IPS-11a (cell line): ENCODE data around the gene TMEM263.
"Not testable (repeated sequence)": the region's sequence is repeated elsewhere in the genome, so short reads cannot be mapped to it uniquely, and the experiment has no call there.

Source experiments
- H3K4me3 ChIP-seq: one replicate; pipeline ENCODE4 v1.5.1; 2013; ENCODE audit warnings: low read depth, low read length, control low read depth

TMEM263 gene

GRCh38 chr12:106955377-106956047 lies at the start of gene TMEM263:
Gene TMEM263, plus strand, starts transcription at chr12:106955907. Its CDS starts 11,210 bp downstream, at chr12:106967117.
- peak within 1 kb of the TSS; percentile 86 for H3K4me3 ChIP-seq

GRCh38 chr12:106906715-106907114 lies 49.0 kb upstream of the TMEM263 start:
- H3K4me3 ChIP-seq = no peak overlapping the region

- no peak overlapping the region for H3K4me3 ChIP-seq
Observed at GRCh38 chr12:106907411-106907810, 48.3 kb upstream of the TMEM263 start.

DNA sequence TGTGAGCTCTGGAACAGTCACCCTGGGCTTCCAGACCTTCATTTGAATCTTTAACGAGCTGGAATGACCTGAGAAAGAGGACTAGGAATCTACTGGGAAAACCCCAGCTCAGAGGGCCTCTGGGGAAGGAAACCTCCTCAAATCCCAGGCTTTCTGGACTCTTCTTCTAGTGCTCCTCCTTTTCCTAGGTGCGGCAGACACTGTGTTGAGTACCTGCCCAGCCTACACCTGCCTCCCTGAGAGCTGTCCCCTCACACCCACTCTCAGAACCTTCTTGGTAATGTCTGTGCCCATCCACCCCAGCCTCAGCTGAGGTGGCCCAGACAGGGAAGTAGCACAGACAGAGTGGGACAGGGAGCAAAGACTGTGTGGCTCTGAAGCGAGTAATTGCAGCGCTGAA lies 47.9 kb upstream of the TMEM263 start:
- H3K4me3 ChIP-seq = no peak overlapping the region

GRCh38 chr12:106908561-106908960 lies 47.1 kb upstream of the TMEM263 start:
- no peak overlapping the region for H3K4me3 ChIP-seq

GRCh38 chr12:106910202-106910601 lies 45.5 kb upstream of the TMEM263 start:
- no peak overlapping the region for H3K4me3 ChIP-seq

DNA sequence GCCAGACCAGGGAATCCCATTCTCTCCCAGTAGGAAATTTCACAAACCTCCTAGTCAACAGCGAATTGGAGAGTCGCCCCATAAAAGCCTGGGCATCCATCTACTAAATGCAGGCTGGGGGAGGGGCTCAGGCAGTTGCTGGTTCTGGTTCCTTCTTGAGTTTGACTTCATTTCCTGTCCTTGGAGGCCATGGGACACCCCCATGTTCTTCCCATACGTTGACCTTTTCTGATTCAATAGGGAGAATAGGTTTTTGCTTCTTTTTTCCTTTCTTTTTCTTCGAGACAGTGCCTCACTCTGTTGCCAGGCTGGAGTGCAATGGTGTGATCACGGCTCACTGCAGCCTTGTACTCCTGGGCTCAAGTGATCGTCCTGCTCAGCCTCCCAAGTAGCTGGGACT lies 44.1 kb upstream of the TMEM263 start:
- no peak overlapping the region for H3K4me3 ChIP-seq

GRCh38 chr12:106913456-106913855 lies 42.3 kb upstream of the TMEM263 start:
- H3K4me3 ChIP-seq = no peak overlapping the region

- no peak overlapping the region for H3K4me3 ChIP-seq
Observed at GRCh38 chr12:106914796-106915634, 40.7 kb upstream of the TMEM263 start.

DNA sequence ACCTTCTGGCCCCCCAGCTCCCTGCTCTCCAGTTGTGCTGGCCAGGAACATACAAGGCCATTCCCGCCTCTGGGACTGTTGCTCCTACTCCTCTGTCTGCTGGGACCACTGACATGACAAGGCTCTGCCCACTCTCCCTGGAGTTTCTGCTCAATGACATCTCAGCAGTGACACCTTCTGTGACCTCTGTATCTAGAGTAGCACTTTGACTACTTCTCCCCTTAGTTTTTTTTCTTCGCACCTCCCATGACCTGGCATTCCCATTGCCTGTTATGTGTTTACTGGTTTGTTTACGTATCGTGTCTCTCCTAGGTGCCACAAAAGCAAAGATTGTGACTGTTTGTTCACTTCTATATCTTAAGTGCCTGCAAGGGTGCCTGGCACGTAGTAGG lies 40.1 kb upstream of the TMEM263 start:
- no peak overlapping the region for H3K4me3 ChIP-seq

DNA sequence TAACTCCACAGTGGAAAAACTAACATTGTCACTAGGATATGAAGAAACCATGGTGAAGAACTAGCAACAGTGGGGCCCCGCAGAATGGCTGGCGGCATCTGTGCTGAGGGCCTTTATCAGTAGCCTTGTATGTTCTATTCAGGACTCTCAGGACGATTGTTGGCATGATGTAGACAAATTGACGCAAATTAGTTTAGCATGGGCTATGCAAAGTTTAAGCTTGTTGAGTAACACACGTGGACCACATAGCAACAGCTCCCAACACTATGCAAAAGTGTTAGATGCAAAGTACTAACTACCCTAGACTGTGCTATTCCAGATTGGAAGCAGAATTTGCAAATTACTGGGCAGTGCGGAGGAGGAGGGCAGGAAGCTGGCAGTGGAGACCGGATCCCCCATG lies 38.2 kb upstream of the TMEM263 start:
- no peak overlapping the region for H3K4me3 ChIP-seq

- no peak overlapping the region for H3K4me3 ChIP-seq
Observed at GRCh38 chr12:106918746-106919145, 37.0 kb upstream of the TMEM263 start.

DNA sequence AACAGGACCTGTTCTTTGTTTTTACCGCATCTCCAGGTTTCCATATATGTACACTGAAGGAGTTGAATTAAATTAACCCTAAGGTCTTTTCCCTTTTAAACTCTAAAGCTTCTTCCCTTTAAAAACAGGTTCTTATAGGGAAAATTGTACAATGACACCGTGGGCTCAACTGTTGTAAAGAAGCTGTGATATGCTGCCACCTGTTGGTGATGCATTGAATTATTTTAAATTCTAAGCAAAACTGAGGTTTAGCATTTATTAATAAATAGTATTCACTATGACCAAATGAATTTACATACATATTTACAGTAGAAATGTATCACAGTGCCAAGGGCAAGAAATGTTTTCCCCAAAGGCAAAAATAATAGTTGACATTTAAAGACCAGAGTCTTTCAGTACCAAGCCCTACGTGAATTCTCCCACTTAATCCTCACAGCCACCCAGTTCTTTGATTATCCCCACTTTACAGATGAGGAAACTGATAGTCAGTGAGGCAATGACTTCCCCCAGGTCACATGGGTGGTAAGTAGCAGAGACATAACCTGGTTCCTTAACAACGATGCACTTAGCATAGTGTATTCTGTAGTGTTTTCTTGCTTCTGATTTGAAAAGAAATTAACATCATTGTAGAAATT lies 35.7 kb upstream of the TMEM263 start:
- H3K4me3 ChIP-seq = no peak overlapping the region

DNA sequence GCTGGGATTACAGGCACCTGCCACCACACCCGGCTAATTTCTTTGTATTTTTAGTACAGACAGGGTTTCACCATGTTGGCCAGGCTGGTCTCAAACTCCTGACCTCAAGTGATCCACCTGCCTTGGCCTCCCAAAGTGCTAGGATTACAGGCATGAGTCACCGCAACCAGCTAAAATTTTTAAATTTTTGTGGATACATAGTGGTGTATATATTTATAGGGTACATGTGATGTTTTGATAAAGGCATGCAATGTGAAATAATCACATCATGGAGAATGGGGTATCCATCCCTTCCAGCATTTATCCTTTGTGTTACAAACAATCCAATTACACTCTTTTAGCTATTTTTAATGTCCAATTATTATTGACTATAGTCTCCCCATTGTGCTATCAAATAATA lies 33.7 kb upstream of the TMEM263 start:
- not testable (repeated sequence) for H3K4me3 ChIP-seq

DNA sequence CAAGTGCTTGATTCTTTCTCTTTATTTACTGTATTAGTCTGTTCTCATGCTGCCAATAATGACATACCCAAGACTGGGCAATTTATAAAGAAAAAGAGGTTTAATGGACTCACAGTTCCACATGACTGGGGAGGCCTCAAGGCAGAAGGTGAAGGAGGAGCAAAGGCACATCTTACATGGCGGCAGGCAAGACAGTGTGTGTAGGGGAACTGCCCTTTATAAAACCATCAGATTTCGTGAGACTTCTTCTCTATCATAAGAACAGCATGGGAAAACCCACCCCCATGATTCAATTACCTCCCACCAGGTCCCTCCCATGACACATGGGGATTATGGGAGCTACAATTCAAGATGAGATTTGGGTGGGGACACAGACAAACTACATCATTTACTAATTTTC lies 32.1 kb upstream of the TMEM263 start:
- not testable (repeated sequence) for H3K4me3 ChIP-seq

GRCh38 chr12:106924268-106924861 lies 31.3 kb upstream of the TMEM263 start:
- no peak overlapping the region for H3K4me3 ChIP-seq

DNA sequence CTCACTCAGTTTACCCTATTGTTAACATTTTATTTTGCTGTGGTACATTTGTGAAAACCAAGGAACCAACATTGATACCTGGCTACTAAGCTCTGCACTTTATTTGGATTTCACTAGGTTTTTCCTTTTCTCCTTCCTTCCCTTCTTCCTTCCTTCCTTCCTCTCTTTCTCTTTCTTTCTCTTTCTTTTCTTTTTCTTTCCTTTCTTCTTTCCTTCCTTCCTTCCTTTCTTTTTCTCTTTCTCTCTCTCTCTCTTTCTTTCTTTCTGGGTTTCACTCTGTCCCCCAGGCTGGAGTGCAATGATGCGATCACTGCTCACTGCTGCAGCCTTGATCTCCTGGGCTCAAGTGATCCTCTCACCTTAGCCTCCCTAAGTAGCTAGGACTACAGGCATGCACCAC lies 29.1 kb upstream of the TMEM263 start:
- H3K4me3 ChIP-seq = no peak overlapping the region

DNA sequence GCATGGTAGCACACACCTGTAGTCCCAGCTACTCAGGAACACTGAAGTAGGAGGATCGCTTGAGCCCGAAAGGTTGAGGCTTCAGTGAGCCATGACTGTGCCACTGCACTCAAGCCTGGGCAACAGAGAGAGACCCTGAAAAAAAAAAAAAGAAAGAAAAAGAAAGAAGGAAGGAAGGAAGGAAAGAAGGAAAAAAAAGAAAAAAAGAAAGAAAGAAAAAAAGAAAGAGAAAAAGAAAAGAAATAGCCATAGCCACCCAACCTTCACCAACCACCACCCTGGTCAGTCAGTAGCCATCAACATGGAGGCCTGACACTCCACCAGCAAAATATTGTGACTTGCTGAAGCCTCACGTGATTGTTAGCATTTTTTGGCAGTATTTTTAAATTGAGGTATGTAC lies 21.4 kb upstream of the TMEM263 start:
- no peak overlapping the region for H3K4me3 ChIP-seq

GRCh38 chr12:106941481-106942156 lies 14.1 kb upstream of the TMEM263 start:
- no peak overlapping the region for H3K4me3 ChIP-seq

DNA sequence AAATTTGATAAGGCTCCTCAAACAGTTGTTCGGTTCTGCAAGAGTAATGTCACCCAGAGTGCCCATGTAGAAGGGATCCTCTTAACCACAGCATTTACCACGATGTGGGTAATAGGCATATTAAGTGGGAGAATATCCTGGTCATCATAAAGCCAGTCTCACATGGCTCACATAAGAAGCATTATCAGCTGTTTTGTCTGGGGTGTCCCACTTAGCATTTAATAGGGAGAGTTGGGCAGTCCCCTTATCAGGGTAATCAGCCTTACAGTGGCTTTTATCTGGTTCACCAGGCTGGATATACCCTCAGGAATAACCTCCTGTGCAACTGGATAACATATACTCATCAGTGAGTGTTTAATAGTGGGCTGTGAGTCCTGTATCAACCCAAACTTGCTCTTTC lies 12.9 kb upstream of the TMEM263 start:
- H3K4me3 ChIP-seq = no peak overlapping the region

DNA sequence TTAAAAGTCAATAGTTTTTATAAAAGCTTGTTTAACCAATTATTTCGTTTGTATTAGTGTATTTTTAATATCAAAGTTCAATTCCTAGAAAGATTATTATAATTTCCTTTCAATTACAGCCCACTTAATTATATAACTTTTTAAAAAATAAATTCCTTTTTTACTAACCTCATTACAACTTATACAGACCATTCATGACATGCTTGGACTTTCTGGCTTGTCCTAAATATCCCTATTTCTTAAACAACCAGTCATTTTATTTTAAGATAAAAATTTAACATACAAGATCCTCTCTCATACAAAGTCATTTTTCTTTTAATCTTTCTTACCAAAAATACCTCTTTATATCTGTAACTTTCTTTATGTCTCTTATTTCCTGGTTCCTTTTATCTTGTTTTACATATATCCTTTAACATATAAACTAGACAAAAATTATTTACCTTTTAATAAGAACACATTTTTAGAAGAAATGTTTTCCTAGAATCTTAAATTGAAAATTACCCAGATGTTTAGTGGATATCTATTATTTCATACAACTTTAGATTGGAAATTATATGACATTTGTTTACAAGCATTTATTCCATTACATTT lies 10.4 kb upstream of the TMEM263 start:
- no peak overlapping the region for H3K4me3 ChIP-seq
